ENCODE results near the gene FRRS1L.
"Not testable (repeated sequence)": the region's sequence is repeated elsewhere in the genome, so short reads cannot be mapped to it uniquely, and the experiment has no call there.

FRRS1L gene

DNA sequence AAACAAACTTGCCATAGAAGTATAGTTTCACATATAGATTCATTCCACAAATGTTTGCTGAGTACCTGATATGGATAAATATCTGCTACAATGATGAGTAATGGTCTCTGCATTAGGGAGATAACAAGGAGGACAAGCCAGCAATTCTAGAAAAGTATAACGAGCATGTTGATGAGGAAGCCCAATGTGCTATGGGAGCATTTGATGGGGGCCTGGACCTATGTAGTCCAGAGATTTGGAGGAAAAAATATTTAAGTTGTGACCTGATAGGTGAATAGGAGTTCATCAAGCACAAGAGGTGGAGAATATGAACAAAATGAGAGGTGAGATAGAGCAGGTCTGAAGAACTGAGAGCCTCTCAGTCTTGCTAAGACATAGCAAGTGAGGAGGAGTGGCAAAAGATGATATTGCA lies 32.9 kb downstream of the FRRS1L start:
- in situ Hi-C loops (cut with MboI; ENCODE audit: low sequenced_read_pairs), result no loop called here

DNA sequence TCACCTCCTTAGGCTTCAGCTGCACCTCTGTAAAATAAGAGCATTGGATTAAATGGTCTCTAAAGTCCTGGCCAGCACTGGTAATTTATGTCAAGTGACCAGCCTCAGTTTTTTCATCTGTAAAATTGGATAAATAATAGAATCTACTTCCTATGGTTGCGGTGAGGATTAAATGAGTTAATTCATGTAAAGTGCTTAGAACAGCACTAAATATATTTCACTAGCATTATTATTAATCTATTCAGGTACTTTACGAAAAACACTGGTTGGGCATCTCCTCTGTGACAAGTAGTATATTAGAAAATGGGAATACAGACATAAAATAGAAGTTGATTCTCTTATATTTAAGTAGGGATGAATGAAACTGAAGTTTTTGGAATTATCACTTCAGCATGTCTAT lies 33.5 kb downstream of the FRRS1L start:
- in situ Hi-C loops (cut with MboI; ENCODE audit: low sequenced_read_pairs), result no loop called here

DNA sequence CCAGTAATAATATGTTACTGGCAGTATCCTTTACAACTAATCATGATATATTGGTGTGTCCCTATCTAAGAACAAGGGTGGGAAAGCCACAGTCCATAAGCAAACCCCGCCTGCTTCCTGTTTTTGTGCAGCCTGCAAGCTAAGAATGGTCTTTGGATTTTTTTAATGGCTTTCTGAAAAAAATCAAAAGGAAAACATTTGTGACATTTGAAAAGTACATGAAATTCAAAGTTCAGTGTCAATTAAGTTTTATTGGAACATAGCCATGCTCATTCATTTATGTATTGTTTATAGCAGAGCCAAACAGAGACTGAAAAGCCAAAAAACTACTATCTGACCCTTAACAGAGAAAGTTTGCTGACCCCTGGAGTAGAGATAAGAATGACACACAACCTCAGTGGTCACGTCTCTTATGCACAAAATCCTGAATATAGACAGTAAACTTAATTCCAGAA lies 34.5 kb downstream of the FRRS1L start:
- in situ Hi-C loops (cut with MboI; ENCODE audit: low sequenced_read_pairs), result no loop called here

- in situ Hi-C loops (cut with MboI; ENCODE audit: low sequenced_read_pairs), result no loop called here
These were observed 37.4 kb downstream of the FRRS1L start for GRCh38 chr9:109129470-109130197.

GRCh38 chr9:109126671-109127070 lies 40.4 kb downstream of the FRRS1L start:
- in situ Hi-C loops (cut with MboI; ENCODE audit: low sequenced_read_pairs), result not testable (repeated sequence)

DNA sequence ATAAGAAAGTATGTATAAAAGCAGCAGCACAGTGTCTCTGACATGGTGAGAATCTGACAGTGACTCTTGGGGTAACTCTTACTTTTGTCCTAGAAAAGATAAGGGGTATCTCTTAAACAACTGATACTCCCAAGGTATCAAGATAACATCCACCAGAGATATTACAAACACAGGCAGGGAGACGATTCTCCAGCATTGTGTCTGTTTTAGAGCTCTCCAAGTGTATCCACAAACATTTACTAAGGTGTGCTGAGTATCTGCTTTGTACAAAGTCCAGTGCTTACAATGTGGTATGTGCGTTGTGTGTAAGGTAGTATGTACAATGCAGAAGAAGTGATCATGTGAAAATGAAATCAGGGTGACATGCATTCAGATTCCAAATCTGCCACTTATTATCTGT lies 42.9 kb downstream of the FRRS1L start:
- in situ Hi-C loops (cut with MboI; ENCODE audit: low sequenced_read_pairs), result no loop called here

DNA sequence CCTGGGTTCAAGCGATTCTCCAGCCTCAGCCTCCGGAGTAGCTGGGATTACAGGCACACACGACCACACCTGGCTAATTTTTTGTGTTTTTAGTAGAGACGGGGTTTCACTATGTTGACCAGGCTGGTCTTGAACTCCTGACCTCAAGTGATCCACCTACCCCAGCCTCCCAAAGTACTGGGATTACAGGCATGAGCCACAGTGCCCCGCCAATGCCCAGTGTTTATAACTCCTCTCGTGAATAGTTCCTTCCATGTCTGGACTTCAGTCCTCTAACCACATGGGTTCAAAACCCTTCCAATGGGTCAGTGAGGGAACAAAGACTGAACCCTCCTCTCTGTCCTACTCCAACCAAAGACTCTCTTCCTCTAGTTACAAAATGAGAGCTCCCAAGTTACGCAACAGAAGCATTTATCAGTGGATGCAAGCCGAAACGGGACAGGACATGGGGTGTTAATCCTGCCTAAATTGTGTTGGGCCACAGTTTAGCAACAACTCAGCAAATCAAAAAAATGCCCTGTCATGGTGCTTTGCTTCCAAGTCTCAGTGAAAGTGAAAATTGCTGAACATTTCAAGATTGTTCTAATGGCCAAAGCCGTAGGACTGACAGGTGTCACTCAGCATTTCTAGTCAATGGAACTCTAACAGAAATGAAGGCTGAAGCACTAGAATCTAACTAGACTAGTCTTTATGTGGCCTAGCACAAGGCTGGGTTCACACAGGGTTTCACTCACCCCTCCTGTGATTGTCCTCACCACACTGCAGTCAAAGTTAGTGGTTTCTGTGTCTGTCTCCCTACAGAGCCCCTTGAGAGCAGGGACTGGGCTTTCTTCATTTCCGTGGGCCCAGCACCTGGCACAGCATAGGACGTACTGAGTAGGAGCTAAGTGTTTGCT lies 44.1 kb downstream of the FRRS1L start:
- in situ Hi-C loops (cut with MboI; ENCODE audit: low sequenced_read_pairs), result no loop called here

- in situ Hi-C loops (cut with MboI; ENCODE audit: low sequenced_read_pairs), result no loop called here
These were observed 45.7 kb downstream of the FRRS1L start for GRCh38 chr9:109121232-109121796.

GRCh38 chr9:109120204-109120789 lies 46.8 kb downstream of the FRRS1L start:
- in situ Hi-C loops (cut with MboI; ENCODE audit: low sequenced_read_pairs), result no loop called here

DNA sequence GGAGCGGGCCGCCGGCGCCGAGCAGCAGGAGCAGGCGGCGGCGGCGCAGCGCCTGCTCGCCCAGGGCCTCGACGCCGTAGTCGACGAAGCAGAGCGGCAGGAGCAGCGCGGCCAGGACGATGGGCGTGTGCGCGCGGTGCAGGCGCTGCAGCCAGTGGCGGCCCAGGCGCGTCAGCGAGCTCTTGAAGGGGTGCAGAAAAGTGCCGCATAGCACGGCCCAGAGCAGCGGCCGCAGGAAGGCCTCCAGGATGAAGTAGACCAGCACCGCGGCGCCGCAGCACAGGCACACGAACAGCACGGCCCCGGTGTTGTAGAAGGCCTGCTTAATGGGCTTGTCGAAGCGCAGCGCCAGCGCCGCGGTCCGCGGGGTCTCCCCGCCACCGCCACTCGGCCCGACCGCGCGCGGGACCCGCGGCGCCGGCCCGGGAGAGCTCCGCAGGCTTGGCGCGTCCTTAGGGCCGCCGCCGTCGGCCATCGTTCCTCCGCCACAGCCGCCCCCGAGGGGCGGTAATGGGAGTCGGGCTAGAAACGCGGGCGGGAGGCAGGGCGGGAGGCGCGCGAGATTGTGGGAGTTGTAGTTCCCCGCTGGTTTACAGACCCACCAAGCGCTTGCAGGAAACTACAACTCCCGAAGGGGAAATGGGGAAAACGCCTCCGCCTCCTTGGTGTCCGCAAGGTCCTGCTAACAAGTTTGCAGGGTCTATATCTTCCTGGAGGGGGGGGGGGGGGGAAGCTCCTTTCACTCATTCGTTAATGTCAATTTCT lies 47.4 kb downstream of the FRRS1L start, which contains the start of gene TMEM245:
Gene TMEM245 (minus strand): TSS at position 509 of the 765 bp plus-strand sequence. CDS start 34 bp downstream, at position 475.
- in situ Hi-C loops (cut with MboI; ENCODE audit: low sequenced_read_pairs), result no loop called here

DNA sequence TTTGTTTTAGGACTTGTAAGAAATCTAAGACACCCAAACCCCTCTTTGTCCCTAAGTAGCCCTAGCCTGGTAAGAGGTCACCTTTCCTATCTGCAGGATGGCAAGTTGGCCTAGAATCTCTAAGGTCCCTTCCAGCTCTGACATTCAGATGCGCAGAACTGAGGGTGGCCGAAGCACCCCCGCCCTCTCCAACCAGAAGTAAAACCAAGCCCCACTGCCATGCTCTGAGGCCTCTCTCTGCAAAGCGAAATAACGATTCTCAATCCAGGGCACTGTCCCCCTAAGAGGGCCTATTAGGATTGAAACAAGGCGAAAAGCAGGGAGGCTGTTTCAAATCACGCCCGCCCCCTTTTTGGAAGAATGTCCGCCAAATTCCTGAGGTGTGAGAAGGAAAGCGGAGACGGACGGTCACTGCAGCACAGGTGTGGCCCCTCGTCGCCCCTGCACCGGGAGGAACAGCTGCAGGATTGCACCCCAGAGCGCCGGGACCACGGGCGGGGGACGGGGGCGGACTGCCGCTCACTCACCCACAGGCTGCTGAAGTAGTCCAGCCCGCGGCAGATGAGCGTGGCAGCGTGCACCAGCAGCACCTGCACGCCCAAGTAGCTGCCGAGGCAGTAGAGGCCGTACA lies 48.1 kb downstream of the FRRS1L start:
- in situ Hi-C loops (cut with MboI; ENCODE audit: low sequenced_read_pairs), result no loop called here

DNA sequence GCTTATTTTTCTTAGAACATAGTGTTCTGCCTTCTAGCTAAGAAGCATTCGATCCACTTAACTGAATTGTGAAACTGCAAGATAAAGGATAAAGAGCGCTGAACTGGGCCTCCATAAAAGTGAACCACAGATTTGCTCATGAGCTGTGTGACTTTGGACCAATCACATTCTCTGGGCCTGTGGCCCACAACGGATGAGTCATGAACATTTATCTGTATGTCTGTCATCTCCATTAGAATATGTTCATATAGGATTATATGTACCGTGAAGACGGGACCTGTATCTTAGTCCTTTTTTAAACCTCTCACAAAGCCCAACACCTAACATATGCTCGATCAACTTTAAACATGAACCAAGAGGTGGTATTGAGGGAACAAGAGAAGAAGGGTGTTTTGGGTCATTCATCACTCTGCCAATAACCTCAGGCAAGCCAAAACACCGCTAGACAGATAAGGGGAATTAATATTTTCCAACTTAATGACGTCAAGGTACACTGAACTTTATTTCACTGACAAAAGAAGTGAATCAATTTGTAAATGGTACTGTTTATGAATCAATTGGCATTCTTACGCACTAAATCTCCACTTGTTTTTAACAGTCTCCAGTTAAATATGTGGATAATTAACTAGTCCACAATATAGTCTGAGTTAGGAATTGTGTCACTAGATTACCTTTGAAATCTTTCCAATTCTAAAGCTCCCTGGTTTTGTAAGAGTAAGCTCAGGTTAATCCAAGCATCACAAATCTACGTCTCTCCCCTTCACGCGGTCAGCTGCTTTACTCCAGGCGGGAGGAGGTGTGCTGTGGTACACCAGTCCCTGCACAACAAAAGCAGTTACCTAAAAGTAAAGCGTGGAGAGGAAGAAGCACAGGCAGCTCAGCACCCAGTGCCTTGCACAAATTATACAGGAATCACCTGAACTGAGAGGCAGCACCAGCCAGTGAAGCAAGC lies 48.9 kb downstream of the FRRS1L start:
- in situ Hi-C loops (cut with MboI; ENCODE audit: low sequenced_read_pairs), result no loop called here

- in situ Hi-C loops (cut with MboI; ENCODE audit: low sequenced_read_pairs), result no loop called here
These were observed 51.0 kb downstream of the FRRS1L start for GRCh38 chr9:109115931-109116526.

GRCh38 chr9:109114670-109115069 lies 52.4 kb downstream of the FRRS1L start:
- in situ Hi-C loops (cut with MboI; ENCODE audit: low sequenced_read_pairs), result no loop called here

DNA sequence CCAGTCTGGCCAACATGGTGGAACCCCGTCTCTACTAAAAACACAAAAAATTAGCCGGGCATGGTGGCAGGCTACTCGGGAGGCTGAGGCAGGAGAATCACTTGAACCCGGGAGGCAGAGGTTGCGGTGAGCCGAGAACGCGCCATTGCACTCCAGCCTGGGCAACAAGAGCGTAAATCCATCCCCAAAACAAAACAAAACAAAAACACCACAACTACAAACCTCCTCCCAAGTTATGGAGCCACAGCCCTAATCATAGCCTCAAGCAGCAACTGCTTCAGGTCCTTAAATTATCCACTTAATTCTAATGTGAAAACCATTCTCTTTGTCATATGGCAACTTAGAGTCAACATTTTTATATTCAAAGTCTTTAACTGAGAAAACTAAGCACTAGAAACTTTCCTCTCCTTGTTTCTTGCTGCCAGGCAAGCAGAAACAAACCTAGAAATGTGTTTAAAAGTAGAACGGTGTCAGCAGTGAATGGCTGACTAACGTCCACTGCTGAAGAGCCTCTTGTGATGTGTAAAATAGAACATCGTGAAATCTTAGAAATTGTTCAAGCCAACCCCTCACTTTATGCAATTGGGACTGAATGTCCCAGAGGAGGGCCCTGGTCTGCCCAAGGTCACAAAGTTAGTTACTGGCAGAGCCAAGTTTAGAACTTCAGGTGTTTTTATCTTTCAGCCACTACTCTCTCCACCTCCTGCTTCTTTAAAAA lies 53.0 kb downstream of the FRRS1L start:
- in situ Hi-C loops (cut with MboI; ENCODE audit: low sequenced_read_pairs), result no loop called here

- in situ Hi-C loops (cut with MboI; ENCODE audit: low sequenced_read_pairs), result no loop called here
These were observed 53.8 kb downstream of the FRRS1L start for GRCh38 chr9:109113254-109113653.

- in situ Hi-C loops (cut with MboI; ENCODE audit: low sequenced_read_pairs), result no loop called here
These were observed 56.6 kb downstream of the FRRS1L start for GRCh38 chr9:109110329-109111021.

All from HL-60/S4 treated with phorbol 12-myristate 13-acetate at 8.2 ng/mL for 4 days and 3 days (cell line).